ENCODE results near the gene GRM4. TPM values are rescaled to one million over a fixed set of nuclear protein-coding genes. Genes with fewer than 3 reads are reported as not detected.

GRM4 gene
- total RNA-seq, 6 donors from 2014 or later = 0.24 TPM; not detected in 5

GRCh38 chr6:34108176-34108575, 37.7 kb downstream of the GRM4 start:
- Histone ChIP-seq H3K36me3 (no peaks in the 10 kb centered on the region), H3K27me3 (no peaks in the 10 kb centered on the region)

GRCh38 chr6:34106900-34107299, 39.0 kb downstream of the GRM4 start:
- 59 to 80% methylated on average over 1 to 4 of the region's 5 CpGs for WGBS, 2 donors
- DNase-seq = peak in 1 of 2 donors; percentile 51
- TF ChIP-seq CTCF (IDR thresholded peaks at IDR 0.05) (no peak), POLR2AphosphoS5 (IDR thresholded peaks at IDR 0.05) (no peak), EP300 (IDR thresholded peaks at IDR 0.05) (no peak), POLR2A (IDR thresholded peaks at IDR 0.05) (no peak)

More at GRCh38 chr6:34108176-34108575, 37.7 kb downstream of the GRM4 start:
- TF ChIP-seq EP300 (IDR thresholded peaks at IDR 0.05) = no peak
- no peak for TF ChIP-seq POLR2AphosphoS5 (IDR thresholded peaks at IDR 0.05)
- TF ChIP-seq POLR2A (IDR thresholded peaks at IDR 0.05) = no peak
- no peak for TF ChIP-seq CTCF (IDR thresholded peaks at IDR 0.05)
- ATAC-seq (ENCODE audit: low FRiP score in 2 of 2) = no peak
- Histone ChIP-seq H3K4me3 (no peak overlapping the region), H3K27ac (no peak overlapping the region), H3K9me3 (no peaks in the 10 kb centered on the region), H3K4me1 (no peaks in the 10 kb centered on the region)
- 77 to 79% methylated on average over 5 to 9 of the region's 9 CpGs for WGBS, 2 donors
- no peak for DNase-seq

GRCh38 chr6:34106421-34106820, 39.5 kb downstream of the GRM4 start:
- no peaks in the 10 kb centered on the region for H3K9me3 ChIP-seq
- H3K4me3 ChIP-seq = no peak overlapping the region
- 75 to 76% methylated on average over 6 of the region's 6 CpGs for WGBS, 2 donors
- no peak for ATAC-seq (ENCODE audit: low FRiP score in 2 of 2)
- no peaks in the 10 kb centered on the region for H3K36me3 ChIP-seq
- no peak overlapping the region for H3K27ac ChIP-seq
- no peaks in the 10 kb centered on the region for H3K4me1 ChIP-seq
- H3K27me3 ChIP-seq = no peaks in the 10 kb centered on the region
- TF ChIP-seq CTCF (IDR thresholded peaks at IDR 0.05) = no peak
- no peak for TF ChIP-seq POLR2AphosphoS5 (IDR thresholded peaks at IDR 0.05)
- TF ChIP-seq POLR2A (IDR thresholded peaks at IDR 0.05) = no peak
- TF ChIP-seq EP300 (IDR thresholded peaks at IDR 0.05) = no peak
- DNase-seq = no peak

More at GRCh38 chr6:34106900-34107299, 39.0 kb downstream of the GRM4 start:
- Histone ChIP-seq H3K27me3 (no peaks in the 10 kb centered on the region), H3K27ac (no peak overlapping the region), H3K36me3 (no peaks in the 10 kb centered on the region), H3K4me1 (no peaks in the 10 kb centered on the region), H3K4me3 (no peak overlapping the region), H3K9me3 (no peaks in the 10 kb centered on the region)
- ATAC-seq (ENCODE audit: low FRiP score in 2 of 2) = no peak

- no peak overlapping the region for H3K27ac ChIP-seq
- H3K4me1 ChIP-seq = no peaks in the 10 kb centered on the region
- H3K27me3 ChIP-seq = no peaks in the 10 kb centered on the region
- H3K9me3 ChIP-seq = no peaks in the 10 kb centered on the region
- no peak for ATAC-seq (ENCODE audit: low FRiP score in 2 of 2)
- TF ChIP-seq POLR2AphosphoS5 (IDR thresholded peaks at IDR 0.05) (no peak), CTCF (IDR thresholded peaks at IDR 0.05) (no peak), POLR2A (IDR thresholded peaks at IDR 0.05) (no peak), EP300 (IDR thresholded peaks at IDR 0.05) (no peak)
- no peaks in the 10 kb centered on the region for H3K36me3 ChIP-seq
- no peak overlapping the region for H3K4me3 ChIP-seq
- peak in 1 of 2 donors; percentile 59 for DNase-seq
- WGBS, 2 donors = 84 to 86% methylated on average over 8 to 10 of the region's 10 CpGs
These were observed 41.3 kb downstream of the GRM4 start for GRCh38 chr6:34104628-34105027.

- H3K4me3 ChIP-seq = no peak overlapping the region
- WGBS, 2 donors = 77% methylated on average over 8 of the region's 8 CpGs; no CpG with 5 or more reads in 1 of the 2 donors
- no peak for DNase-seq
- no peaks in the 10 kb centered on the region for H3K9me3 ChIP-seq
- no peaks in the 10 kb centered on the region for H3K4me1 ChIP-seq
- no peak overlapping the region for H3K27ac ChIP-seq
- ATAC-seq (ENCODE audit: low FRiP score in 2 of 2) = no peak
- no peaks in the 10 kb centered on the region for H3K27me3 ChIP-seq
- no peaks in the 10 kb centered on the region for H3K36me3 ChIP-seq
- TF ChIP-seq POLR2AphosphoS5 (IDR thresholded peaks at IDR 0.05) (no peak), CTCF (IDR thresholded peaks at IDR 0.05) (no peak), EP300 (IDR thresholded peaks at IDR 0.05) (no peak), POLR2A (IDR thresholded peaks at IDR 0.05) (no peak)
These were observed 41.7 kb downstream of the GRM4 start for GRCh38 chr6:34104186-34104585.

Data from upper lobe of left lung (tissue), 6 donors.